AG04449 (cell line): ENCODE measurements around the gene COTL1.

Experiments used
- CTCF ChIA-PET: fragments of 350-600 bp; formaldehyde crosslinking; extraction: SDS; loops from one replicate; lab custom pipeline; 2021; ENCODE audit warnings: antibody characterized with exemption; lab: Yijun Ruan, JAX
- POLR2A ChIA-PET: fragments of 400-600, 350-600 bp; formaldehyde crosslinking; extraction: SDS; loops from one replicate; lab custom pipeline; 2020; ENCODE audit warnings: antibody characterized with exemption, inconsistent platforms; lab: Yijun Ruan, JAX
- DNase-seq: peaks from one replicate; pipeline ENCODE4 v3.0.0-alpha.2; 2010; ENCODE audit warnings: low read depth, low spot score
- H3K4me3 ChIP-seq: 2 replicates; pipeline ENCODE4 v1.5.1; 2011; ENCODE audit warnings: low read depth, mild to moderate bottlenecking, control low read depth, low read length
- CTCF ChIP-seq: IDR thresholded peaks from one replicate; pipeline ENCODE4 v1.5.1; 2011; ENCODE audit warnings: mild to moderate bottlenecking, moderate library complexity, low read length, control low read depth, inconsistent platforms; ENCODE audit not compliant: insufficient read depth; ENCODE audit errors: missing control alignments

The COTL1 gene

GRCh38 chr16:84544031-84544773 is 73.7 kb downstream of the COTL1 start:
- ChIA-PET CTCF (interaction anchor here (1.3 kb wide), 1 partner anchor 16 kb away, joined by 3 read pairs; no protein-coding TSS in a partner anchor), POLR2A (interaction anchor here (0.6 to 1.0 kb wide), 2 partner anchors 17 to 74 kb away, joined by 3 to 4 read pairs; partner anchors contain the start of gene COTL1)
- no peak for TF ChIP-seq CTCF
- H3K4me3 ChIP-seq, result no peak overlapping the region
- no peak for DNase-seq

- H3K4me3 ChIP-seq, result no peak overlapping the region
- TF ChIP-seq CTCF, result no peak
- ChIA-PET CTCF (interaction anchor here (1.2 to 1.3 kb wide), 2 partner anchors 16 to 37 kb away, joined by 3 read pairs; no protein-coding TSS in a partner anchor), POLR2A (no interaction called here)
- DNase-seq, result no peak
These were observed 74.6 kb downstream of the COTL1 start for GRCh38 chr16:84543253-84543652.

- ChIA-PET CTCF (interaction anchor here (0.7 to 1.4 kb wide), 4 partner anchors 16 to 110 kb away, joined by 3 to 4 read pairs (median 3); no protein-coding TSS in a partner anchor), POLR2A (interaction anchor here (0.7 to 1.9 kb wide), 3 partner anchors 10 to 60 kb away, joined by 4 to 11 read pairs (median 6); no protein-coding TSS in a partner anchor)
- DNase-seq, result peak; percentile 46
- no peak for TF ChIP-seq CTCF
- H3K4me3 ChIP-seq, result no peak overlapping the region
These were observed 75.7 kb downstream of the COTL1 start for GRCh38 chr16:84541999-84542817.

- TF ChIP-seq CTCF, result no peak
- no peak for DNase-seq
- H3K4me3 ChIP-seq, result no peak overlapping the region
- ChIA-PET POLR2A (no interaction called here), CTCF (interaction anchor here (1.0 to 1.8 kb wide), 3 partner anchors 20 to 34 kb away, joined by 3 to 4 read pairs (median 3); no protein-coding TSS in a partner anchor)
These were observed 77.7 kb downstream of the COTL1 start for GRCh38 chr16:84540194-84540593.

GRCh38 chr16:84538222-84538840 is 79.5 kb downstream of the COTL1 start:
- CTCF ChIA-PET, result interaction anchor here (0.9 to 2.3 kb wide), 6 partner anchors 28 to 84 kb away, joined by 3 to 11 read pairs (median 6); no protein-coding TSS in a partner anchor
- POLR2A ChIA-PET, result no interaction called here
- H3K4me3 ChIP-seq, result no peak overlapping the region
- TF ChIP-seq CTCF, result no peak
- DNase-seq, result no peak
